DMS53 (cell line): ENCODE data around the gene ADGRG3.
"Not testable (repeated sequence)": the region's sequence is repeated elsewhere in the genome, so short reads cannot be mapped to it uniquely, and the experiment has no call there.

Experiments
- DNase-seq: peaks from one replicate; lab custom pipeline; 2025; lab: John Stamatoyannopoulos, UW

Gene ADGRG3

DNA sequence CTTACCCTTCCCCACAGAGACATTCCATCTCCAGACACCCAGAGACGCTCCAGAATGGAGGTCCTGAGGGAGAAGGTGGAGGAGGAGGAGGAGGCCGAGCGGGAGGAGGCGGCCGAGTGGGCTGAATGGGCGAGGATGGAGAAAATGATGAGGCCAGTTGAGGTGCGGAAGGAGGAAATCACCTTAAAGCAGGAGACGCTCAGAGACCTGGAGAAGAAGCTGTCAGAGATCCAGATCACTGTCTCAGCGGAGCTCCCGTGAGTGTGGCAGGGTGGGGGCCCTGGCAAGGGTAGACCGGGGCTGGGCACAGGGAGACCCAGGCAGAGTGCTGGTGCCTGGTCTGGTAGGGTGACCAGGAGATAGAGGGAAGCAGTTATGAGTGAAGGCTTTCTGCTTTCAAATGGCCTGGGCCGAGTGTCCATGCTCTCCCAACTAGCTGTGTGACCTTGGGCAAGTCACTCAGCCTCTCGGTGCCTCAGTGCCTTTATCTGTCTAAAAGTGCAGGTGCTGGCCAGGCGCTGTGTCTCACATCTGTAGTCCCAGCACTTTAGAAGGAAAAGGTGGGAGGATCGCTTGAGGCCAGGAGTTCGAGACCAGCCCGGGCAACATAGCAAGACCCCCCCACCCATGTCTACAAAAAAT, 29.9 kb downstream of the ADGRG3 start:
- DNase-seq = no peak

DNA sequence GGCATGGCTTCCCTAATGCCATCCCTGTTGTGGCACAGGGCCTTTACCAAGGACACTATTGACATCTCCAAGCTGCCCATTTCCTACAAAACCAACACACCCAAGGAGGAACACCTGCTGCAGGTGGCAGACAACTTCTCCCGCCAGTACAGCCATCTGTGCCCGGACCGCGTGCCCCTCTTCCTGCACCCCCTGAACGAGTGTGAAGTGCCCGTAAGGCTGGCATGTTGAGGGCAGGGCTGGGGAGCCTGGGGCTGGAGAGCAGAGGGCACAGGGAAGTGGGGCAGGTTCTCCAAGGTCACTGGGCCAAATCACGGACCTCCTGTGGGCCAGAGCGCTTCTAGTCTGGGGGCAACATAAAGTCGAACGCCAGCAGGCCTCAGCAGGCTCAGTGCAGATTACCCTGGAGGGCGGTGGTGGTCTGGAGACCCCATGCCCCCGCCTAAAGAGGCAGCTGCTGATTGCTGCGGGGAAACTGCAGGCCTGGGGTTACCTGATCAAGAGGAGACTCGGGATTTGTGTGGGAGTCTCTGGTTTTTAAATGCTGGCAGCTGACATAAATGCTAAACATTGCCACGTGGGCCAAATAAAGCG, 30.8 kb downstream of the ADGRG3 start:
- DNase-seq = no peak

DNA sequence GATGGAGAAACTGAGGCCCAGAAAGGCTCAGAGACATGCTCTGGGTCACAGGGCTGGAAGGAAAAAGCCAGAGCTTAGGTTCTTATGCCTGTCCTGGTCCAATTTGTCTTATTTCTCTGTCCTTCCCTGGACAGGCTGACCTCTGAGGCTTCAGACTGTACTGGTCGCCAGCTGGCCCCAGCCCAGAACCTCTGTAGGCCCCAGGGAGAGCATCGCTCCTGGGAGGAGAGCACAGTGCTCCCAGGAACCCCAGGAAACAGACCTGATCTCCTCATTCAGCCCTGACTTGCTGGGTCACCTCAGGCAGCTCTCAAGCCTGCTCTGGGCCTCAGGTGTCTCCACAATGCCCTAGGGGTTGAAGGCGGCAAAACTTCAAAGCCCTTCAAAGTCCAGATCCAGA, 31.4 kb downstream of the ADGRG3 start:
- no peak for DNase-seq

DNA sequence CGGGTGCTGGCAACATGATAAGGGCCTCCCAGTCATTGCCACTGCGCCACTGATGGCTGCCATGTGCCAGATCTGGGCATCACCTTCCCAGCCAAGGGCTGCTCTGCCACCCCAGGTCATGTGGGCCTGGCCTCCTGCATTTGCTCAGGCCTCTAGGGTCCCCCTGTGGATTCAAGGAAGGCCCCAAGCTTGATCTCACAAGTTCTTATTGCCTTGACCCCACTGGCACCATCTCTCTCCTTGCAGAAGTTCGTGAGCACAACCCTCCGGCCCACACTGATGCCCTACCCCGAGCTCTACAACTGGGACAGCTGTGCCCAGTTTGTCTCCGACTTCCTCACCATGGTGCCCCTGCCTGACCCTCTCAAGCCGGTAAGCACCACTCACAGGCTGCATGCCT, 31.8 kb downstream of the ADGRG3 start:
- no peak for DNase-seq

DNA sequence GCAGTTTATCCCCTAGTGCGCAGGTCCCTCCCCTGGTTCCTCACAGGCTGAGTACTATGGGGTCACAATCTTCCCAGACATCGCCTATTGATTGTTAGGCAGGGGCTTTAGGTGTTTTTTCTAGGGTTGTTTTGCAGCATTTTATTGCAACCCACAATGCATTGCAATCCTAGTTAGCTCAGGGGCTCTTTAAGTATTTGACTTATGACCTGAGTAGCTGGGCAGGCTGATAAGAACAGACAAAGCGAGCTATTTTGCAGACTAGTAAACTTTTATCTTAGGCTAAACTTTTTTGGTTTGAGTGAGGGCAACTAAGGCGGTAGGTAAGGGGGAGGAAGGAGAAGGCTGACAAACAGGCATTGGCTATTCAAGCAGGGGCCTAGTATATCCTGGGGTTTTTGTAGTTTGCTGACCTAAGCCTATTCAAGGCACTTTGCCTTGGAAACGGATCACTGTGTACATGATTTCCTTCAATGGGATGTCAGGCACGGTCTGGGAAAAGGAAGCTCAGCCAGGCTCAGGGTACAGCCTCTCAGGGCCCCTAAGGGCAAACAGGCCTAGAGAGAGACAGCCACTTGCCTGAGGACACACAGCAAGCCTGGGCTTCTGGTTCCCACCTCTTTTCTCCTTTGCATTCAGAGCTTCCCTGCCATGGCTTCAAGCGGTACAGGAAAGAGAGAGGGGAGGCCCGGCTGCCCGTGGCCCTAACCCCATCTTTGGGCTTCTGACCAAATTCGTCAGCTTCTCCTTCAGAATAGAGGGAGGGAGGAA, 32.9 kb downstream of the ADGRG3 start:
- DNase-seq = peak; percentile 31

DNA sequence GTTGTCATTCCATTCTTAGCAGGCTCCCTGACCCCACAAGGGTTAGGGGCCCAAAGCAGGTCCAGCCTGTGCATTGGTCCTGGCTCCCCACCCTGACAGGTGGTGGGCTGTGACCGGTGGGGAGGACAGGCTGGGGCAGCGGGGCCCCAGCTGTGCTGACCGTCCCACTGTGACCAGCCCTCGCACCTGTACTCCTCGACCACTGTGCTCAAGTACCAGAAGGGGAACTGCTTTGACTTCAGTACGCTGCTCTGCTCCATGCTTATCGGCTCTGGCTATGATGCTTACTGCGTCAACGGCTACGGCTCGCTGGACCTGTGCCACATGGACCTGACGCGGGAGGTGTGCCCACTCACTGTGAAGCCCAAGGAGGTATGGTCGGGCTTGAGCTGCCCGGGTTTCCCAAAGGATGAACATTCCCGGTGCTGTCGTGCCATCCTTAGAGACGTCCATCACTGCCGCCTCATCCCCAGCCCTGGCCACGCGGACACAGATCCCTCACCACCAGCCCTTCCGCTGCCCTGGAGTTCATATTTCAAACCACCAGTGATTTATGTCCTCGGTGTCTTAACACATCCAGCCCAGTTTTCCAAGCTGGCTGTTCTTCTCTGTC, 33.8 kb downstream of the ADGRG3 start:
- no peak for DNase-seq

DNA sequence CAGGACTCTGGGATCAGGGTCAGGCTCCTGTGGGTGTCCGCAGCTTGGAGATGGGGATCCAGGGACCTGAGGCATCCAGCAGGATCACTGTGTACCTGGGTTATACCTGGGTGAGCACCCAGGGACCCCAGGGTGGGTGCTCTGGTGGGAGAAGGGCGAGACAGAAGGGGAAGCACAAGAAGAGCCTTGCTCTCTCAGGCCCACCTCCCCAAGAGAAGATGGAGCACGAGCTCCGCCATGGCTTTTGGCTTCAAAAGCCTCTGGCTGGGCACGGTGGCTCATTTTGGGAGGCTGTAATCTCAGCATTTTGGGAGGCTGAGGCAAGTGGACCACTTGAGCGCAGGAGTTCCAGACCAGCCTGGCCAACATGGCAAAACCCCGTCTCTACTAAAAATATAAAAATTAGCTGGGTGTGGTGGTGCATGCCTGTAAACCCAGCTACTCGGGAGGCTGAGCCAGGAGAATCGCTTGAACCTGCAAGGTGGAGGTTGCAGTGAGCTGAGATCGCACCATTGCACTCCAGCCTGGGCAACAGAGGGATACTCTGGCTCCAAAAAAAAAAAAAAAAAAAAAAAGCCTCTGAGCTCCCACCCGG, 35.4 kb downstream of the ADGRG3 start:
- no peak for DNase-seq

DNA sequence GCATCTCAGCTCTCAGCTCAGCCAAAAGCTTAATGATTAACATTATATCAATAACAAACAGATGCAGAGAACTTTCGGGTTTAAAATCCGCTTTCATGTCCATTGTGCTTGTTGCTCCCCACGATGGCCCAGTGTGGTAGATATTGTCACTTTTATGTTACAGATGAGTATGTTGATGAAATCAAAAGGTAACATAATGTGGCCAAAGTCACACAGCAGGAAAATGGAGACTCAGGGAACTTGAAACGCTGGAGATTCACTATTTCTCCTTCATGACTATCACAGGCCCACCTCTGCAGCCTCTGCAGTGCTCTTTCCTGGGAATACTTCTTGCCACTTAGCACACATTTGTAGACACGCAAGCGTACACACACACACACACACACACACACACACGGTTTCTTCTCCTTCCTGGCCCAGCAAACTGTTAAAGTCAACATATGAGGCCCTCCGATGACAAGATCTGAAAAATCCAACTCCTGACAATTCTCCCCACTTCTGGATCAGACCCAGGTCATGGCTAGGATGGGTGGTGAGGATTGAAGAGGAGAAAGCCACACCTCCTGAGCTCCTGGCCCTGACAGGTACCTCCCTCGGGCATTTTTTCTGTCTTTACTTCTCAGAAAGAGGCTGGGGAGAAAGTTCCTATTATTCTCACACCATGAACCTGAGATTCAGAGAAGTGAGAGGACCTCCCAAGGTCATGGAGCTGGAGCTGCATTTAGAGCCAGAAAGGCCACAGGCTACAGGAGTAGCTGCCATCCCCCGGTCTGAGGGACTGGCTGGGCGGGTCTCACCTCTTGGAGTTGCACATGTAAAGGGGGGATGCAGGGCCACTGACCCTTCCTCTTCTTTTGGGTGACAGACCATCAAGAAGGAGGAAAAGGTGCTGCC, 36.2 kb downstream of the ADGRG3 start:
- DNase-seq = peak; percentile 88

DNA sequence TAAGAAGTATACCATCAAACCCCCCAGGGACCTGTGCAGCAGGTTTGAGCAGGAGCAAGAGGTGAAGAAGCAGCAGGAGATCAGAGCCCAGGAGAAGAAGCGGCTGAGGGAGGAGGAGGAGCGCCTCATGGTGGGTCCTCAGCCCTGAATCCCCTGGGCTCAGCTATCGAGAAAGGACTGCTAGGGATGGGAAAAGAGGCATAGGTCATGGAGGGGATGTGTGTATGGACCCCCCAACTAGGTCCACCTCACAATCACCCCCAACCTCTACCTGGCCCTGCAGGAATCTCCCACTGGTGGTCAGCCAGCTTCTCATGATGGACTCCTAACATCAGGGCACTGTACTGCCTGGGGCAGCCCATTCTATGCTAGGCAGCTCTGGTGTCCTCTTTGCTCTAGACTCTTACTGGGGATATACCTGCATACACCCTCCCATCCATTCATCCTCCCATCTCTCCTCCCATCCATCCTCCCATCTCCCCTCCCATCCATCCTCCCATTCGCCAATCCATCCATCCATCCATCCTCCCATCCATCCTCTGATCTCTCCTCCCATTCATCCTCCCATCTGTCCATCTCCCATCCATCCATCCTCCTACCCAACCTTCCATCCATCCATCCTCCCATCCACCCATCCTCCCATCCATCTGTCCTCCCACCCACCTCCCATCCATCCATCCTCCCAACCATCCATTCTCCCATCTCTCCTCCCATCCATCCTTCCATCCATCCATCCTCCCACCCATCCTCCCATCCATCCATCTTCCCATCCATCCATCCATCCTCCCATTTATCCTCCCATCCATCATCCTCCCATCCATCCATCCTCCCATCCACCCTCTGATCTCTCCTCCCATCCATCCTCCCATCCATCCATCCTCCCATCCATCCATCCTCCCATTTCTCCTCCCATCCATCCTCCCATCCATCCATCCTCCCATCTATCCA, 37.1 kb downstream of the ADGRG3 start:
- DNase-seq = peak; percentile 46

DNA sequence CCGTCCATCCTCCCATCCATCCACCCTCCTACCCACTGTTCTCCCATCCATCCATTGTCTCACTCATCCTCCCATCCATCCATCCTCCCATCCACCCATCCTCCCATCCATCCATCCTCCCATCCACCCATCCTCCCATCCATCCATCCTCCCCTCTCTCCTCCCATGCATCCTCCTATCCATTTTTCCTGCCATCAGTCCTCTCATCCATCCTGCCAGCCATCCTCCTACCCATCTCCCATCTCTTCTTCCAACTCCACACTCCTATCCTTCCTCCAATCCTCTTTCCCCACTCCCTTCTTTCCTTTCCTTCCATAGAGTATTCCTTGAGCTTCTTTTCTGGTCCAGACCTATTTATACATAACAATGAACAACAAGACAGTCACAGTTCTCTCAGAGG, 38.6 kb downstream of the ADGRG3 start:
- DNase-seq = no peak

DNA sequence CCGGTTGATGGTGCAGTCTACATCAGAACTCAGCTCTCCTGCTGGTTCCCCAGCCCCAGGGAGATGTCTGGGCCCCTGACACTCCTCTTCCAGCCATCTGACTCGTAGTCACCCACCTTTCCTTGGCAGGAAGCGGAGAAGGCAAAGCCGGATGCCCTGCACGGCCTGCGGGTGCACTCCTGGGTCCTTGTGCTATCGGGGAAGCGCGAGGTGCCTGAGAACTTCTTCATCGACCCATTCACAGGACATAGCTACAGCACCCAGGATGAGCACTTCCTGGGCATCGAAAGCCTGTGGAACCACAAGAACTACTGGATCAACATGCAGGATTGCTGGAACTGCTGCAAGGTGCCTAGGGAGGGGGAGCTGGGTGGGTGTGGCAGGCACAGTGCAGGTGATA, 39.2 kb downstream of the ADGRG3 start:
- no peak for DNase-seq

DNA sequence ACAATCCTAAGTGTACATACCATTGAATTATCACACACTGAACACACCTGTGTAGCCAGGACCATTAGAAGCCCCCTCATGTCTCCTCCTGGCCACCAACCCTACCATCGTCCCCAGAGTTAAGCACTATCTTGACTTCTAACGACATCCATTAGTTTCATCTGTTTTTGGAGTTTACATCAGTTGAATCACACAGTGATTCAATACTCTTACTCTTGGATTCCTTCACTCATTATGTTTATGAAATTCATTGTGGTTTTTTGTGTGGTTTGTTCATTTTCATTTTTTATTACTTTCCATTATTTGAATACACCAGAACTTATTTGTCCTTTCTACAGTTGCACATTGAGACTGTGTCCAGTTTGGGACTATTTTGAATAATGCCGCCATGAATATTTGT, 40.1 kb downstream of the ADGRG3 start:
- DNase-seq = no peak

DNA sequence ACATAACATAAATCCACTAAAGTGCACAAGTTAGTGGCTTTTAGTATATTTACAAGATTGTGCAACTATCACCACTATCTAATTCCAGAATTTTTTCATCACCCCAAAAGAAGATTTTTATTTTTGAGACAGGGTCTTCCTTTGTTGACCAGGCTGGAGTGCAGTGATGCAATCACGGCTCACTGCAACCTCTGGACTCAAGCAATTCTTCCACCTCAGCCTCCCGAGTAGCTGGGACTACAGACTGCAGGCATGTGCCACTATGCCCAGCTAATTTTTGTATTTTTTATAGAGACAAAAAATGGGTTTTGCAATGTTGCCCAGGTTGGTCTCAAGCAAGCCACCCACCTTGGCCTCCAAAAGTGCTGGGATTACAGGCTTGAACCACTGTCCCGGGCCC, 41.6 kb downstream of the ADGRG3 start:
- DNase-seq = no peak

DNA sequence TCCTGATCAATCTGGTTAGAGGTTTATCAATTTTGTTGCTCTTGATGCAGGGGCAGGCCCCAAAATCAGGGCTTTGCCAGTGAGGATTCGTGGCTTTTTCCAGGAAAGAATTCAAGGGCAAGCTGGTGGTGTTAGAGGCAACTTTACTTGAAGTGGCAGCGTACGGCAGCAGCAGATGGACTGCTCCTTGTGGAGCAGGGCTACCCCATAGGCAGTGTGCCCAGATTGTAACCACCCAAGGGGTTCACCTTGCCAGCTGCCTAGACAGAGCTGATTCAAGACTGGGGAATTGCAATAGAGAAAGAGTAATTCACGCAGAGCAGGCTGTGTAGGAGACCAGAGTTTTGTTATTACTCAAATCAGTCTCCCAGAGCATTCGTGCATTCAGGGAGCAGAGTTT, 43.2 kb downstream of the ADGRG3 start:
- no peak for DNase-seq

DNA sequence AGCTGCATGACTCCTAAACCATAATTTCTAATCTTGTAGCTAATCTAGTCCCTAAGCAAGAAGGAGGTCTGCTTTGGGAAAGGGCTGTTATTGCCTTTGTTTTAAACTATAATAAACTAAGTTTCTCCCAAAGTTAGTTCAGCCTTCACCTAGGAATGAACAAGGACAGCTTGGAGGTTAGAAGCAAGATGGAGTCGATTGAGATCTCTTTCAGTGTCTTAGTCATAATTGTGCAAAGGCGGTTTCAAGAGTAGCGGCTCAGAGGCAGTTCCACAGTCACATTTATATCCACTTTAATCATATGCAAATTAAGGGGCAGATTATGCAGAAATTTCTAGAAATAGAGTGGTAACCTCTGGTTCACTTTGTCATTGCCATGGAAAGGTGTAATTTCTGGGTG, 43.9 kb downstream of the ADGRG3 start:
- no peak for DNase-seq

DNA sequence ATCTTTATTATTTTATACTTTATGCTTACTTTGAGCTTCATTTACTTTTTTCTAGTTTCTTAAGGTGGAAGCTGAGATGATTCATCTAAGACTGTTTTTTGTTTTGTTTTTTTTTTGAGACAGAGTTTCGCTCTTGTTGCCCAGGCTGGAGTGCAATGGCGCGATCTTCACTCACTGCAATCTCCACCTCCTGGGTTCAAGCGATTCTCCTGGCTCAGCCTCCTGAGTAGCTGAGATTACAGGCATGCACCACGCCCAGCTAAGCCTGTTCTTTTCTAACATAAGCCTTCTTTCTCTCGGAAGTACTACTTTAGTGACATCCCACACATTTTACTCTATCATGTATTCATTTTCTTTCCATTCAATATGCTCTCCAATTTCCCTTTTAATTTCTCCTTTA, 44.5 kb downstream of the ADGRG3 start:
- not testable (repeated sequence) for DNase-seq

DNA sequence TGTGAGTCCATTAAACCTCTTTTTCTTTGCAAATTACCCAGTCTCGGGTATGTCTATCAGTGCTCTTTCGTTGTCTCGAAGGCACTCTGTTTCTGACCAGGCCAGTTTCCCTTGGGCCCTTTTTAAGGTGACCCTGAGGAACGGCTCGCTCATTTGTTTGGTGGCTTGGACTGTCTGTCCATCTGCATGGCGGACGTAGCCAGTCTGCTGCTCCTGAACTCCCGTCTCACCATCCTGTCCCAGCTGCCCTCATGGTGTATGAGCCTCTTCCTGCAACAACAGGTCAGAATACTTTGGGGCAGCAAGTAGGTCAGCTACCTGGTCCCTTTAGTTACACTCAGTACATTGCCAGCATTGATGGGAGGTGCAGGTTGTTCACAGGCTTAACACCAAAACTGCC, 45.5 kb downstream of the ADGRG3 start:
- no peak for DNase-seq

DNA sequence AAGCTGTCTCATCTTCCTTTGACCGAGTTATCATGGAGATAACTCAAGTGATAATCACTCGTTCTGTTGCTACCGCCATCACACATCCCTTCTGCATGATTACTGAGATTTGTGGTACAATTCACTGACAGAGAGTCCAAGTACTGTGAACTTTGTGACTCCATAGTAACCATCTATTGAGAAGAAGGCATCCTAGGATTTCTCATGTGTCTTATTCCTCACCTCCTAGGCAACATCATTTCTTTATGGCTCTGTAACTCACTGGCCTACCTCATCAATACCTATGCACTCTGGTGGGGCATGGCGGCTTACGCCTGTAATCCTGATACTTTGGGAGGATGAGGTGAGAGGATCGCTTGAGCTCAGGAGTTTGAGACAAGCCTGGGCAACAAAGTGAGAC, 45.9 kb downstream of the ADGRG3 start:
- DNase-seq = no peak

DNA sequence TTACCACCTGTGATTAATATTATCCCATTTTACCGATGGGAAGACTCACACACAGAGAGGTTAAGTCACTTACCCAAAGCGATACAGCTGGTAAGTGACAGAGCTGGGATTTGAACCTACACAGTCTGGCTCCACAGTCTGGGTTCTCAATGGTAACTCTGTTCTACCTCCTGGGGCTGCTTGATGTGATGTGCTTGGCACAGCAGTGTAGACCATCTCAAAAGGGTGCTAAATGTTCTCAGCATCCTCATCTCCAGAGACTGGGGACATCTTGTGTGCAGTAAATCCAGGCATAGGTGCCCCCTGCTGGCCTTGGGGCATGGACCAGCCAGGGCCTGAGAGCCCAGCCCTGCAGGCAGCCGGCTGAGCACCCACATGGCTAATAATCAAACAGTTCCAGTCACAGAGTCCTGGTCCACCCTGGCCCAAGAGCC, 52.1 kb downstream of the ADGRG3 start:
- peak; percentile 85 for DNase-seq
